H9 (cell line): Measurements from ENCODE around the gene GTPBP4. TPM values are rescaled to one million over a fixed set of nuclear protein-coding genes. Genes with fewer than 3 reads are reported as not detected.
A peak's percentile ranks its signal among the peaks of the same experiment; 100 is the strongest.

Experiments used
- DNase-seq: peaks from one replicate; pipeline ENCODE4 v3.0.0-alpha.2; 2017
- H2AFZ ChIP-seq: one replicate; pipeline ENCODE4 v1.6.1; 2013; ENCODE audit warnings: mild to moderate bottlenecking, low read length, control low read depth, moderate library complexity
- H2AK5ac ChIP-seq: 2 replicates; pipeline ENCODE4 v1.6.1; 2013; ENCODE audit warnings: low read length, control low read depth, mixed read lengths; ENCODE audit not compliant: insufficient read length
- H2BK120ac ChIP-seq: one replicate; pipeline ENCODE4 v1.6.1; 2013; ENCODE audit warnings: low read depth, mild to moderate bottlenecking, low read length, control low read depth, inconsistent platforms; ENCODE audit not compliant: poor library complexity, severe bottlenecking
- H2BK12ac ChIP-seq: 2 replicates; pipeline ENCODE4 v1.6.1; 2013; ENCODE audit warnings: low read length, control low read depth, mixed read lengths, low read depth; ENCODE audit not compliant: insufficient read length
- H2BK15ac ChIP-seq: 2 replicates; pipeline ENCODE4 v1.6.1; 2013; ENCODE audit warnings: low read depth, low read length, control low read depth
- H2BK20ac ChIP-seq: one replicate; pipeline ENCODE4 v1.6.1; 2013; ENCODE audit warnings: low read depth, mild to moderate bottlenecking, low read length, control low read depth, inconsistent platforms; ENCODE audit not compliant: poor library complexity, severe bottlenecking
- H2BK5ac ChIP-seq: 2 replicates; pipeline ENCODE4 v1.6.1; 2013; ENCODE audit warnings: low read length, control low read depth, mixed read lengths; ENCODE audit not compliant: insufficient read length
- H3K14ac ChIP-seq: 2 replicates; pipeline ENCODE4 v1.6.1; 2013; ENCODE audit warnings: low read length, control low read depth; ENCODE audit not compliant: insufficient read depth
- H3K18ac ChIP-seq: 2 replicates; pipeline ENCODE4 v1.6.1; 2013; ENCODE audit warnings: low read depth, mild to moderate bottlenecking, mixed read lengths, low read length, control low read depth; ENCODE audit not compliant: insufficient read length
- H3K23ac ChIP-seq: 2 replicates; pipeline ENCODE4 v1.6.1; 2013; ENCODE audit warnings: low read length, control low read depth, mixed read lengths, low read depth; ENCODE audit not compliant: insufficient read length
- H3K23me2 ChIP-seq: 2 replicates; pipeline ENCODE4 v1.6.1; 2013; ENCODE audit warnings: low read depth, mild to moderate bottlenecking, mixed read lengths, low read length, control low read depth; ENCODE audit not compliant: insufficient read length, poor library complexity, severe bottlenecking
- H3K27ac ChIP-seq: 2 replicates; pipeline ENCODE4 v1.5.1; 2013; ENCODE audit warnings: low read length, control low read depth, mixed read lengths, low read depth; ENCODE audit not compliant: insufficient read length
- H3K27me3 ChIP-seq: 2 replicates; pipeline ENCODE4 v1.6.1; 2013; ENCODE audit warnings: low read length, control low read depth, inconsistent platforms; ENCODE audit not compliant: insufficient read depth
- H3K4ac ChIP-seq: 2 replicates; pipeline ENCODE4 v1.6.1; 2013; ENCODE audit warnings: low read depth, mild to moderate bottlenecking, control low read depth, inconsistent platforms, low read length, moderate library complexity
- H3K4me1 ChIP-seq: 2 replicates; pipeline ENCODE4 v1.6.1; 2013; ENCODE audit warnings: low read length, control low read depth, inconsistent platforms; ENCODE audit not compliant: insufficient read depth
- H3K4me2 ChIP-seq: 2 replicates; pipeline ENCODE4 v1.6.1; 2013; ENCODE audit warnings: low read length, control low read depth, mixed read lengths; ENCODE audit not compliant: insufficient read length, insufficient read depth
- H3K56ac ChIP-seq: 2 replicates; pipeline ENCODE4 v1.6.1; 2013; ENCODE audit warnings: low read depth, mild to moderate bottlenecking, mixed read lengths, low read length, control low read depth; ENCODE audit not compliant: insufficient read length
- H3K79me1 ChIP-seq: 2 replicates; pipeline ENCODE4 v1.6.1; 2013; ENCODE audit warnings: low read depth, mild to moderate bottlenecking, moderate library complexity, low read length, control low read depth, inconsistent platforms; ENCODE audit not compliant: insufficient read depth, poor library complexity, severe bottlenecking
- H3K79me2 ChIP-seq: 2 replicates; pipeline ENCODE4 v1.6.1; 2013; ENCODE audit warnings: low read length, control low read depth, inconsistent platforms; ENCODE audit not compliant: insufficient read depth
- H3K9ac ChIP-seq: 2 replicates; pipeline ENCODE4 v1.6.1; 2013; ENCODE audit warnings: low read length, control low read depth, mixed read lengths; ENCODE audit not compliant: insufficient read length; ENCODE audit errors: extremely low read depth
- H3K9me3 ChIP-seq: one replicate; pipeline ENCODE4 v1.6.1; 2013; ENCODE audit warnings: low read depth, low read length, inconsistent platforms; ENCODE audit not compliant: control insufficient read depth
- H3T11ph ChIP-seq: one replicate; pipeline ENCODE4 v1.6.1; 2013; ENCODE audit warnings: mild to moderate bottlenecking, low read length, control low read depth, inconsistent platforms
- H4K20me1 ChIP-seq: one replicate; pipeline ENCODE4 v1.6.1; 2013; ENCODE audit not compliant: control insufficient read depth, insufficient read length, insufficient read depth
- H4K5ac ChIP-seq: 2 replicates; pipeline ENCODE4 v1.6.1; 2013; ENCODE audit warnings: low read depth, mild to moderate bottlenecking, mixed read lengths, low read length, control low read depth; ENCODE audit not compliant: insufficient read length
- H4K8ac ChIP-seq: replicated peaks from 2 replicates; pipeline ENCODE4 v1.6.1; 2013; ENCODE audit warnings: low read length, control low read depth, mixed read lengths, low read depth; ENCODE audit not compliant: insufficient read length
- H4K91ac ChIP-seq: 2 replicates; pipeline ENCODE4 v1.6.1; 2013; ENCODE audit warnings: low read depth, mild to moderate bottlenecking, moderate library complexity, mixed read lengths, low read length, control low read depth; ENCODE audit not compliant: insufficient read length
- H3K27ac Mint-ChIP-seq, 3 experiments: 2 replicates in 2 of 3; 3 replicates in 1 of 3; pipeline ENCODE4 v1.8.0; 2020 to 2021; ENCODE audit warnings: mixed read lengths in 3 of 3, mild to moderate bottlenecking in 1 of 3, moderate library complexity in 1 of 3
- H3K27me3 Mint-ChIP-seq: 2 replicates; pipeline ENCODE4 v1.8.0; 2021; ENCODE audit warnings: low read depth, mild to moderate bottlenecking, moderate library complexity, mixed read lengths
- H3K36me3 Mint-ChIP-seq, 3 experiments: 2 replicates in 2 of 3; 3 replicates in 1 of 3; pipeline ENCODE4 v1.8.0; 2020 to 2021; ENCODE audit warnings: low read depth in 3 of 3, mixed read lengths in 3 of 3; ENCODE audit not compliant: insufficient read depth in 1 of 3
- H3K4me1 Mint-ChIP-seq, 2 experiments: 2 replicates each; pipeline ENCODE4 v1.8.0; 2020; ENCODE audit warnings: mixed read lengths in 2 of 2
- H3K4me3 Mint-ChIP-seq, 2 experiments: 2 replicates in 1 of 2; 3 replicates in 1 of 2; pipeline ENCODE4 v1.8.0; 2020 to 2021; ENCODE audit warnings: mild to moderate bottlenecking in 2 of 2, mixed read lengths in 2 of 2, moderate library complexity in 1 of 2
- H3K9me3 Mint-ChIP-seq, 2 experiments: 2 replicates in 1 of 2; 3 replicates in 1 of 2; pipeline ENCODE4 v1.8.0; 2020; ENCODE audit warnings: mild to moderate bottlenecking in 2 of 2, mixed read lengths in 2 of 2, moderate library complexity in 1 of 2
- CTCF ChIP-seq: fragments of 200-600 bp; sonication (generic); conservative IDR thresholded peaks from 3 replicates; pipeline ENCODE4 v1.8.0; 2021; ENCODE audit warnings: antibody characterized with exemption, mild to moderate bottlenecking
- WGBS: extraction: QIAGEN DNeasy Blood & Tissue Kit; methylation state at CpG from one replicate; pipeline ENCODE4 v1.1.7; 2013; ENCODE audit warnings: missing lambda C conversion rate, low lambda C conversion rate, mixed read lengths; ENCODE audit not compliant: insufficient read length; ENCODE audit errors: extremely low coverage; 5-methylcytosine and 5-hydroxymethylcytosine counted together
- total RNA-seq: library from RNA; stranded (reverse); gene quantifications from 2 replicates; pipeline ENCODE4 v1.2.1, GENCODE V29; 2021

The GTPBP4 gene
- total RNA-seq, 1 experiment from 2014 or later, result 134 TPM

GRCh38 chr10:966466-967235 is 21.6 kb upstream of the GTPBP4 start:
- DNase-seq, result no peak
- WGBS, result no CpG with 5 or more reads among the region's 20 CpGs
- no peak overlapping the region for H3K4me3 Mint-ChIP-seq
- Histone ChIP-seq H4K91ac (no peak overlapping the region), H4K20me1 (no peaks in the 10 kb centered on the region), H3K4ac (no peak overlapping the region), H2BK15ac (no peak overlapping the region), H2BK12ac (no peak overlapping the region), H3K23me2 (no peaks in the 10 kb centered on the region), H3K27ac (no peak overlapping the region), H3K9ac (no peak overlapping the region), H3K4me2 (no peak overlapping the region), H3K23ac (no peak overlapping the region), H3K18ac (no peak overlapping the region), H3K14ac (no peak overlapping the region), H3T11ph (no peak overlapping the region), H2BK20ac (no peak overlapping the region), H3K4me1 (no peaks in the 10 kb centered on the region), H2BK120ac (no peak overlapping the region), H2AK5ac (no peak overlapping the region), H3K79me2 (no peaks in the 10 kb centered on the region), H2BK5ac (no peak overlapping the region), H3K79me1 (no peaks in the 10 kb centered on the region), H4K5ac (no peak overlapping the region), H4K8ac (no peak overlapping the region), H3K56ac (no peak overlapping the region), H3K9me3 (no peaks in the 10 kb centered on the region), H2AFZ (no peak overlapping the region), H3K27me3 (no peaks in the 10 kb centered on the region)
- H3K27ac Mint-ChIP-seq, result peak overlapping the region in 1 of 3 experiments; percentile 24; a peak in 2 of 7 replicates
- H3K27me3 Mint-ChIP-seq, result peaks cover 2% of the 10 kb centered on the region
- H3K36me3 Mint-ChIP-seq, result peaks cover 0 to 2% (median 2%) of the 10 kb centered on the region in 3 experiments; a peak in 3 of 7 replicates
- peaks cover 3 to 6% of the 10 kb centered on the region in 2 experiments; a peak in 4 of 5 replicates for H3K9me3 Mint-ChIP-seq
- TF ChIP-seq CTCF, result no peak
- H3K4me1 Mint-ChIP-seq, result peaks cover 11 to 15% of the 10 kb centered on the region in 2 experiments
